Keratinocyte (primary cell): ENCODE measurements around the gene PSMG1. TPM values are rescaled to one million over a fixed set of nuclear protein-coding genes. Genes with fewer than 3 reads are reported as not detected.

Source experiments
- DNase-seq: peaks from one replicate; pipeline ENCODE4 v3.0.0-alpha.2; 2011; ENCODE audit warnings: low read depth, missing footprints, low spot score
- FAIRE-seq: peaks from 2 replicates; lab custom pipeline; 2011; peaks lifted over from hg19 to GRCh38; lab: Jason Lieb, UNC
- H2AFZ ChIP-seq: 2 replicates; pipeline ENCODE4 v1.6.0; 2012; ENCODE audit warnings: low read length, control low read depth, inconsistent platforms; ENCODE audit not compliant: control insufficient read depth
- H3K27ac ChIP-seq: 2 replicates; pipeline ENCODE4 v1.5.1; 2011; ENCODE audit warnings: low read length; ENCODE audit not compliant: control insufficient read depth, insufficient read depth
- H3K27me3 ChIP-seq: 3 replicates; pipeline ENCODE4 v1.6.0; 2011; ENCODE audit warnings: low read length; ENCODE audit not compliant: control insufficient read depth, insufficient read depth; ENCODE audit errors: extremely low read depth
- H3K36me3 ChIP-seq, 2 experiments: 2 replicates in 1 of 2; 3 replicates in 1 of 2; pipeline ENCODE4 v1.5.1; 2011; ENCODE audit warnings: low read length in 2 of 2, mild to moderate bottlenecking in 1 of 2; ENCODE audit not compliant: control insufficient read depth in 2 of 2, insufficient read depth in 2 of 2; ENCODE audit errors: extremely low read depth in 1 of 2
- H3K4me1 ChIP-seq: 3 replicates; pipeline ENCODE4 v1.5.1; 2011; ENCODE audit warnings: low read length; ENCODE audit not compliant: control insufficient read depth, insufficient read depth; ENCODE audit errors: extremely low read depth
- H3K4me2 ChIP-seq: 3 replicates; pipeline ENCODE4 v1.6.0; 2011; ENCODE audit warnings: low read depth, low read length; ENCODE audit not compliant: control insufficient read depth, insufficient read depth; ENCODE audit errors: extremely low read depth
- H3K4me3 ChIP-seq, 3 experiments: fragments of 200-600 bp in 1 of 3; sonication (generic) in 1 of 3; 2 replicates in 2 of 3; 3 replicates in 1 of 3; pipeline ENCODE4 v1.5.1; 2011 to 2016; ENCODE audit warnings: low read length in 3 of 3, mild to moderate bottlenecking in 3 of 3, control low read depth in 2 of 3, inconsistent platforms in 1 of 3, low read depth in 1 of 3, mixed read lengths in 1 of 3, mixed run types in 1 of 3, moderate library complexity in 1 of 3; ENCODE audit not compliant: control insufficient read depth in 2 of 3, insufficient read depth in 2 of 3; ENCODE audit errors: extremely low read depth in 1 of 3
- H3K79me2 ChIP-seq: 2 replicates; pipeline ENCODE4 v1.6.0; 2012; ENCODE audit warnings: low read length; ENCODE audit not compliant: control insufficient read depth, insufficient read depth
- H3K9ac ChIP-seq: 3 replicates; pipeline ENCODE4 v1.6.0; 2011; ENCODE audit warnings: low read length; ENCODE audit not compliant: control insufficient read depth, insufficient read depth; ENCODE audit errors: extremely low read depth
- H3K9me1 ChIP-seq: 3 replicates; pipeline ENCODE4 v1.6.0; 2011; ENCODE audit warnings: low read length; ENCODE audit not compliant: control insufficient read depth, insufficient read depth; ENCODE audit errors: extremely low read depth
- H3K9me3 ChIP-seq: 2 replicates; pipeline ENCODE4 v1.5.1; 2012; ENCODE audit warnings: low read depth, low read length; ENCODE audit not compliant: control insufficient read depth
- H4K20me1 ChIP-seq: 3 replicates; pipeline ENCODE4 v1.6.0; 2011; ENCODE audit warnings: low read length; ENCODE audit not compliant: control insufficient read depth, insufficient read depth; ENCODE audit errors: extremely low read depth
- EZH2 ChIP-seq: IDR thresholded peaks from one replicate; pipeline ENCODE4 v1.6.1; 2012; ENCODE audit warnings: inconsistent platforms, mild to moderate bottlenecking, low read length, moderate library complexity
- dilution Hi-C: fragments of 300-500 bp; cut with MboI; formaldehyde crosslinking; loops from one replicate; pipeline ENCODE4 v1.7.0; 2020; ENCODE audit warnings: low sequenced_read_pairs; ENCODE audit not compliant: extremely low pct_ligation_motif_present
- polyA plus RNA-seq, 5 experiments: library from polyadenylated mRNA; depleted of rRNA in 3 of 5; stranded (reverse) in 3 of 5; stranded (forward) in 1 of 5; unstranded in 1 of 5; fragments of >200 nt; gene quantifications; 1 replicate in 1 of 5; 2 replicates in 3 of 5; 3 replicates in 1 of 5; pipeline versions ENCODE4 v1.2.1 to v1.2.3, GENCODE V29; 2011 to 2012; ENCODE audit warnings: missing spikeins in 2 of 5, low read depth in 1 of 5, low replicate concordance in 1 of 5
- TF ChIP-seq, protein P1 (sequence below), 3 experiments: IDR thresholded peaks in 1 of 3; conservative IDR thresholded peaks in 1 of 3; optimal IDR thresholded peaks in 1 of 3; 2 replicates in 2 of 3; 3 replicates in 1 of 3; pipeline versions ENCODE3 to v1.5.1; 2011; ENCODE audit warnings: low read length in 3 of 3, mild to moderate bottlenecking in 3 of 3, moderate library complexity in 2 of 3, control low read depth in 1 of 3, inconsistent platforms in 1 of 3; ENCODE audit not compliant: insufficient read depth in 2 of 3; ENCODE audit errors: extremely low read depth in 1 of 3

Gene PSMG1
- polyA plus RNA-seq, 1 donor (not counting 4 experiments of a cell fraction or from before 2014, with no cell fraction given) = 91.8 TPM

DNA sequence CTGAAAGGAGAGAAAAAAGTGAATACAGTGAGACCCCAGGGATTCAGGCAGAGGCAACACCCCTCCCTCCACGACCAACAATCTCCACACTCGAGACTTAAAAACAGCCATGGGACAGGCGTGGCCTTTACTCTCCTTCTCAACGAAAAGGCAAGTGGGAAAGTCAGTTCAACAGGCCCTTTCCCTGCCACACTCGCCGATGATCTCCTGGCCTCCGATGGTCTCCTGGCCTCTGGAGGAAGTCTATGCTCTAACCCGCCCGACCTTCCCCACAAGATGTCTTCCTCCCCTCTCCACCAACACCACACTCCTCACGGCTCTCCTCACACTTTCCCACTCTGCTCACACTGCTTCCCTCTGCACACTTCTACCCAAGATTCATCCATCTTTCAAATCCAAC, 7.6 kb downstream of the PSMG1 start:
- H3K4me1 ChIP-seq = no peaks in the 10 kb centered on the region
- no peak overlapping the region for H3K9ac ChIP-seq
- H4K20me1 ChIP-seq = no peaks in the 10 kb centered on the region
- dilution Hi-C loops = no loop called here
- H3K9me3 ChIP-seq = no peaks in the 10 kb centered on the region
- no peak overlapping the region for H2AFZ ChIP-seq
- no peak overlapping the region for H3K4me3 ChIP-seq
- DNase-seq (no peak), FAIRE-seq (no peak)
- H3K27me3 ChIP-seq = no peaks in the 10 kb centered on the region
- no peak overlapping the region for H3K4me2 ChIP-seq
- no peak overlapping the region for H3K27ac ChIP-seq
- TF ChIP-seq, protein P1, sequence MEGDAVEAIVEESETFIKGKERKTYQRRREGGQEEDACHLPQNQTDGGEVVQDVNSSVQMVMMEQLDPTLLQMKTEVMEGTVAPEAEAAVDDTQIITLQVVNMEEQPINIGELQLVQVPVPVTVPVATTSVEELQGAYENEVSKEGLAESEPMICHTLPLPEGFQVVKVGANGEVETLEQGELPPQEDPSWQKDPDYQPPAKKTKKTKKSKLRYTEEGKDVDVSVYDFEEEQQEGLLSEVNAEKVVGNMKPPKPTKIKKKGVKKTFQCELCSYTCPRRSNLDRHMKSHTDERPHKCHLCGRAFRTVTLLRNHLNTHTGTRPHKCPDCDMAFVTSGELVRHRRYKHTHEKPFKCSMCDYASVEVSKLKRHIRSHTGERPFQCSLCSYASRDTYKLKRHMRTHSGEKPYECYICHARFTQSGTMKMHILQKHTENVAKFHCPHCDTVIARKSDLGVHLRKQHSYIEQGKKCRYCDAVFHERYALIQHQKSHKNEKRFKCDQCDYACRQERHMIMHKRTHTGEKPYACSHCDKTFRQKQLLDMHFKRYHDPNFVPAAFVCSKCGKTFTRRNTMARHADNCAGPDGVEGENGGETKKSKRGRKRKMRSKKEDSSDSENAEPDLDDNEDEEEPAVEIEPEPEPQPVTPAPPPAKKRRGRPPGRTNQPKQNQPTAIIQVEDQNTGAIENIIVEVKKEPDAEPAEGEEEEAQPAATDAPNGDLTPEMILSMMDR (optimal IDR thresholded peaks at IDR 0.05 in 1 of 3, IDR thresholded peaks at IDR 0.05 in 1 of 3, conservative IDR thresholded peaks at IDR 0.05 in 1 of 3; ENCODE audit: extremely low read depth in 1 of 3, insufficient read depth in 2 of 3, low read length in 3 of 3) = no peak
- no peak for TF ChIP-seq EZH2
- peaks cover 14 to 38% of the 10 kb centered on the region in 2 experiments for H3K36me3 ChIP-seq
- peaks cover 13% of the 10 kb centered on the region for H3K79me2 ChIP-seq
- no peaks in the 10 kb centered on the region for H3K9me1 ChIP-seq

DNA sequence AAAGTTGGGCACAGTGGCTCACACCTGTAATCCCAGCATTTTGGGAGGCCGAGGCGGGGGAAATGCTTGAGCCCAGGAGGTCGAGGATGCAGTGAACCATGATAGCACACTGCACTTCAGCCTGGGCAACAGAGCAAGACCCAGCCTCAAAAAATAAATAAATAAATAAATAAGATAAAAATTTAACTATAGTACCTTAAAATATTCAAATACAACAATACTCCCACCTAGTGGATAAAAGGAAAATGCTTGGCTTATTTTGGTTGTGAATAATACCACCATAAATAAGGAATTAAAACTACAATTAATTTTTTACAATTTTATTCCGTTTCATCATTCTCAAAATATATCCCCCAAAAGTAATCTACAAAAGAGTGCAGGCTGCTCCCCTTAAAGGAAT, 8.1 kb downstream of the PSMG1 start:
- FAIRE-seq (no peak), DNase-seq (no peak)
- H3K9ac ChIP-seq = no peak overlapping the region
- no peaks in the 10 kb centered on the region for H3K9me3 ChIP-seq
- no peak overlapping the region for H3K4me3 ChIP-seq
- no peak overlapping the region for H3K27ac ChIP-seq
- H3K4me1 ChIP-seq = no peaks in the 10 kb centered on the region
- H4K20me1 ChIP-seq = no peaks in the 10 kb centered on the region
- peaks cover 8% of the 10 kb centered on the region for H3K79me2 ChIP-seq
- no peaks in the 10 kb centered on the region for H3K27me3 ChIP-seq
- dilution Hi-C loops = no loop called here
- no peaks in the 10 kb centered on the region for H3K9me1 ChIP-seq
- no peak overlapping the region for H2AFZ ChIP-seq
- H3K4me2 ChIP-seq = no peak overlapping the region
- TF ChIP-seq EZH2 = no peak
- TF ChIP-seq, protein P1 (optimal IDR thresholded peaks at IDR 0.05 in 1 of 3, IDR thresholded peaks at IDR 0.05 in 1 of 3, conservative IDR thresholded peaks at IDR 0.05 in 1 of 3; ENCODE audit: extremely low read depth in 1 of 3, insufficient read depth in 2 of 3, low read length in 3 of 3) = no peak
- peaks cover 14 to 38% of the 10 kb centered on the region in 2 experiments for H3K36me3 ChIP-seq
